ELR (cell line): ENCODE data around the gene IGF2BP1.
"Not testable (repeated sequence)": the region's sequence is repeated elsewhere in the genome, so short reads cannot be mapped to it uniquely, and the experiment has no call there.

ENCODE experiments used
- DNase-seq: peaks from one replicate; pipeline ENCODE4 v3.0.0-alpha.2; 2015; ENCODE audit warnings: low read depth

Gene IGF2BP1

GRCh38 chr17:49054342-49055092, 57.3 kb downstream of the IGF2BP1 start:
- DNase-seq, result no peak

- no peak for DNase-seq
Observed at GRCh38 chr17:49055181-49055927, 58.2 kb downstream of the IGF2BP1 start.

- DNase-seq, result peak; percentile 24
Observed at GRCh38 chr17:49061524-49061943, 64.3 kb downstream of the IGF2BP1 start.

- DNase-seq, result no peak
Observed at GRCh38 chr17:49063652-49064051, 66.5 kb downstream of the IGF2BP1 start.

GRCh38 chr17:49067163-49067562, 70.0 kb downstream of the IGF2BP1 start:
- DNase-seq, result no peak

GRCh38 chr17:49069585-49070273, 72.5 kb downstream of the IGF2BP1 start:
- peak; percentile 58 for DNase-seq

GRCh38 chr17:49071106-49071505, 73.9 kb downstream of the IGF2BP1 start:
- no peak for DNase-seq

- no peak for DNase-seq
Observed at GRCh38 chr17:49074851-49075540, 77.8 kb downstream of the IGF2BP1 start.

- peak; percentile 90 for DNase-seq
Observed at GRCh38 chr17:49076573-49077384, 79.6 kb downstream of the IGF2BP1 start.

- no peak for DNase-seq
Observed at GRCh38 chr17:49078248-49078647, 81.1 kb downstream of the IGF2BP1 start.

- DNase-seq, result no peak
Observed at GRCh38 chr17:49079840-49080663, 82.9 kb downstream of the IGF2BP1 start.

GRCh38 chr17:49082231-49082630, 85.0 kb downstream of the IGF2BP1 start:
- DNase-seq, result no peak

GRCh38 chr17:49085046-49085445, 87.9 kb downstream of the IGF2BP1 start:
- not testable (repeated sequence) for DNase-seq

GRCh38 chr17:49085565-49086315, 88.6 kb downstream of the IGF2BP1 start:
- DNase-seq, result no peak

- DNase-seq, result no peak
Observed at GRCh38 chr17:49086316-49086605, 89.1 kb downstream of the IGF2BP1 start.

- DNase-seq, result no peak
Observed at GRCh38 chr17:49086649-49087048, 89.5 kb downstream of the IGF2BP1 start.

- no peak for DNase-seq
Observed at GRCh38 chr17:49089094-49089493, 91.9 kb downstream of the IGF2BP1 start.

GRCh38 chr17:49090878-49091594, 93.9 kb downstream of the IGF2BP1 start:
- no peak for DNase-seq

- no peak for DNase-seq
Observed at GRCh38 chr17:49093131-49093530, 95.9 kb downstream of the IGF2BP1 start.
